HG02973 (cell line): ENCODE measurements around the gene LRRC3.
"Not testable (repeated sequence)": the region's sequence is repeated elsewhere in the genome, so short reads cannot be mapped to it uniquely, and the experiment has no call there.

Experiments
- ATAC-seq: cut with Tn5 transposase; IDR thresholded peaks from one replicate; pipeline ENCODE4 v1.9.1; 2021; ENCODE audit warnings: moderate library complexity; ENCODE audit not compliant: unreplicated experiment

The LRRC3 gene

DNA sequence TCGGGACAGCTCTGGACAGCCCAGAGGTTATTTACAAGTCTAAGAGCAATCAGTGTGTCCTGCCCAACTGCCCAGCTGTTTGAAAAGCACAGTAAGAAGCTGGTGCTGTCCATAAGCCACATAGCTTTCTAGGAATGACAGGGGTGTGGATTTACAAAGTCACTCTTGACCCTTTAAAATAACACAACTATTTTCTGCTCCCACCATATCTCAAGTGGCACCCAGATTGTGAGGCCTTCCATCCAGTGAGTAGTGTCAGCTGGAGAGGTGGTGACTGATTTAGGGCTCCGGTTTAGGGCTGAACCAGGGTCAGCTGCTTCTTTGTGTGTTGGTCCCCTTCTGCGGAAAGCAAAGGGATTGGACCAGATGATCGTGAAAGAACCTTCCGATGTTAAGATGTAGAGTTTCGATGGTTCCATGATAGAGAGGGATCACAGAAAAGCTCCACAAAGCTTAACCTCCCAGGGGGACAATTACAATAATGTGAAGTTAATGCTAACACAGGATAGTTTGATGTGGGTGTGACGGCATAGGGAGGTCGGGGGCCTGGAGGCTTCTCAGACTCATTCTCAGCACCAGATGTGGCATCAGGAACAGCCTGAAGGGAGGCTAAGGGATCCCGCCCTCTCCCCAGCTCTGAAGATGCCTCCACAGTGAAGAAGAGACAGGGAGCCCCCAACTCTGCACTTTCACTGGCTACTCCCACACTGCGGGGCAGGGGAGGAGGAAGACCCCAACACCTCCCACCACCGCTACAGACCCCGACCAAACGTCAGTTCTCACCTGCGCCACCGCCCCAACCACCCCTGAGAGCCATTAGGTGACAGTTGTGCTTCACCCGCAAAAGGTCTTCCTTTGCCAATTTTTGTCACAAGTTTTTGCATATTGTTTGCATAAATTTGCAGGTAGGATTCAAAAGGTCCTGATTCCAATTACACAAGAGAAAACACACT lies 40.6 kb downstream of the LRRC3 start:
- no peak for ATAC-seq

DNA sequence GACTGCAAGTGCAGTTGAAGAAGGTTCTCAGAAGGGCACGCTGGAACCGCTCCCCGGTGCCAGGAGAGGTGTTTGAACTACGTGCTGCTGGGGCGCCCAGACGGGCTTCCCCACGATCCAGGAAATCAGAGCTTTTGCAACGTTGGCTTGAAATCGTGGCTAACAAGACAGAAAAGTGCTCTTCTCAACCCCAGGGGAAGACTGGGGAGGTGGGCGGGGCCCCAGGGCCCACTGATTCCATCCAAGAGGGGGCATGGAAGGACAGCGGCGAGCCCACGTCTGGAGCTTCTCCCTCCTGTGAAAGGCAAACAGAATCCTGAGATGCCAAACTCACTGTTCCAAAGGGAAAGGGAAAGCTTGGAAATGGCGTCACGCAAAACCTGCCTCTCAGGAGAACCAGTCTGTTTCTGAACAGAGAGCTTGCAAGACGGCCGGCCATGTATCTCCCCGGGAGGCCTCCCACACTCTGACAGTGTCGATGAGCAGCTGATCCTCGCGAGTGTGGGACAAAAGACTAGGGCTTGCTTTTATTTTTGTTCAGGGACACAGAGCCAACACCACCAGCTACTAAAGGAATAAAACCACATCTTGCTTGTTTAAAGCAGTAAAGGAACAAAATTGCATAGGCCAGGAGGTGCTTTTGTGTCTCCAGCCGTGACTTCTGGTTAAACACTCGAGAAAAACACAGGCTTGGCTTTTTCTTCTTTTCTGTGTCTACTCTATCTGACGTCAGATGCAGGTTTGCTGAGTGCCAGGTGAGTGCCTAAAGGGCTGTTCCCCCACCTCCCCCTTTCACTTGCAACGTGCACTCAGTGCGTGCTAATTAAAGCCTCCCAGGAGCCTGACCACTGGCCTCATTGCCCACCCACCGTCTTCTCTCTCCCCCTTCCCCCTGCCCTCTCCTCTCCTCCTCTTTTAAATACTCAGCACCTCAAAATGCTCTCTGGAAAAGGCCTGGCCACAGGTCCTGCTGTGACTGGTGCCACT lies 41.5 kb downstream of the LRRC3 start:
- ATAC-seq: no peak

DNA sequence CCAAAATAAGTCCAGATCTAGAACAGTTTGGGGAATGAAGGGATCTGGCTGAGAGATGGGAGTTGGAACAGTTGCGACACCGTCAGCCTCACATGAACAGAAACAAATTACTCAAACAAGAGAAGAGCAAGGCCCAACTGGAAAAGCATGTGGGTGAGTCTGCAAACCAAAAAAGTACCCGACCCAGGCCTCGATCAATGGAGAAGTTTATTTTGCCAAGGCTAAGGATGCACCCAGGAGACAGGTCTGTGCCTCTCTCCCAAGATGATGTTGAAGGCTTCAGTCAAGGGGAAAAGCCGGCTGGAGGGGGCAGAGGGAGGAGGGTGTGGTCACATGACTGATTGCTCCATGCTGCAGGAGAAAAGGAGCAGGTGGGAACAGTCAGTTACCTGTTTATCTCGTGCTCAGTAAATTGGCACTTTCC lies 42.4 kb downstream of the LRRC3 start:
- no peak for ATAC-seq

- ATAC-seq: no peak
Measured at GRCh38 chr21:44498280-44499210, 43.2 kb downstream of the LRRC3 start.

GRCh38 chr21:44499211-44499560 lies 43.9 kb downstream of the LRRC3 start:
- ATAC-seq: no peak

DNA sequence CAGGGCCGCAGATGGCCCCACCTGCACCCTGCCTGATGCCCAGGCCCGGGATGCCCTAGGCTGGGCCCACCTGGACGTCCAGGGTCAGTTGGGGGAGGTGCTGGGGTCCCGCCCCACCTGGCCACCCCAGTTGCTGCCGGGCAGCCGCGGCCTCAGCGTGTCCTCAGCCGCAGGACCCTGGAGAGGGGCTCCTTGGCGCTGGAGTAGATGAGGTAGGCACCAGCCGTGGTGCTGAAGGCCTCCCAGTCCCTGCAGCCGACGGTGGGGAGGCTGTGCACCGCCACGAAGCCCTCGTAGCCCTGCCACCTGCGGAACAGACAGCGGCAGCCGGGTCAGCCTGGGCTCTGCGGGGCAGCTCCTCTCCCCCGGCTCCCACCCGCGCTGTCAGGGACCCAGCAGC lies 44.3 kb downstream of the LRRC3 start:
- ATAC-seq: no peak

DNA sequence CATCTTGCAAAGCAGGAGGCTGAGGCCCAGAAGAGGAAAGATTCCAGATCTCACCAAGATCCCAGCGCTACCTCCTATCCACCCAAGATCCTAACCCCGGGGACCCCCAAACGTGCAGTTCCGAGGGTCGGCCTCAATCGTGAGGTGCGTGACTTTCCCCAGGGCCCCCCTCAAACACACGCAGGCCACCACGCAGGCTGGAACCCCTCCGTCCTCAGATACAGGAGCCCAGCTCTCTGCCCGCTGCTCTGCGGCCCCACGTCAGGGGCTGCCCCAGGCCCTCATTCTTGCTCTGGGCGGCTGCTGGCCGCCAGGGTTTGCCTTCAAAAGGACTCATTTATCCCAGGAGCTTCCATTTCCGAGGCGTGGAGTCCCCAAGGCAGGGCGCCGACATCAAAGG lies 44.8 kb downstream of the LRRC3 start:
- ATAC-seq: no peak

DNA sequence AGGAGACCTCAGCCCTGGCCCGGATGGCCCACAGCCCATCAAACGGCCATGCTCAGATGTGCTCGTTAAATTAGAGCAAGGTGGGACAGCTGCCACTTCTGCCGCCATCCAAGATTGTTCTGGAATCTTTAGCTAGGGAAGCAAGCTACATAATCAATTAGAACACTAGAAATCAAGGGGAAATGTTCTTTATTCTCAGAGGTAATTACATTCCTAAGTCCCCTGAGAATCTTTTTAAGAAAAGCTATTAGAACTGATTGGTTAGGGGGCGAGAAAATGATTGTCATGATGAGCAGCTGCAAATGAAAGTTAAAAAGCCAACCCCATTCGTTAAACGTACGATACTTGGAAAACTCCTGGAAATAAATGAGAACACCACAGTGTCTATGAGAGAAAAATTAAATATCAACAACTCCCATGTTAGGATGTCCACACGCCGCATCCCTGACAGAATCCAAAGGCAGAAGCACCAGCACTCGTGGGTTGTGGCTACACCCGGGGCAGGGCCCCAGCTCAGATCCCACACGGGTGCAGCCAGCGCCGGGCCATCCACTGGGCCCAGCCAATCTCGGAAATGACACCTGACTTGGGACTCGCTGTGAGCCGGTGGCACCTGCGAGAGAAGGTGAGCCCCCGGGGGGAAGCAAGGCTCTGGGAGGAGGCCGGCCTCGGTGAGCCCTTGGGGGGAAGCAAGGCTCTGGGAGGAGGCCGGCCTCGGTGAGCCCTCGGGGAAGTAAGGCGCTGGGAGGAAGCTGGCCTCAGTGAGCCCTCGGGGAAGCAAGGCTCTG lies 47.1 kb downstream of the LRRC3 start:
- no peak for ATAC-seq

DNA sequence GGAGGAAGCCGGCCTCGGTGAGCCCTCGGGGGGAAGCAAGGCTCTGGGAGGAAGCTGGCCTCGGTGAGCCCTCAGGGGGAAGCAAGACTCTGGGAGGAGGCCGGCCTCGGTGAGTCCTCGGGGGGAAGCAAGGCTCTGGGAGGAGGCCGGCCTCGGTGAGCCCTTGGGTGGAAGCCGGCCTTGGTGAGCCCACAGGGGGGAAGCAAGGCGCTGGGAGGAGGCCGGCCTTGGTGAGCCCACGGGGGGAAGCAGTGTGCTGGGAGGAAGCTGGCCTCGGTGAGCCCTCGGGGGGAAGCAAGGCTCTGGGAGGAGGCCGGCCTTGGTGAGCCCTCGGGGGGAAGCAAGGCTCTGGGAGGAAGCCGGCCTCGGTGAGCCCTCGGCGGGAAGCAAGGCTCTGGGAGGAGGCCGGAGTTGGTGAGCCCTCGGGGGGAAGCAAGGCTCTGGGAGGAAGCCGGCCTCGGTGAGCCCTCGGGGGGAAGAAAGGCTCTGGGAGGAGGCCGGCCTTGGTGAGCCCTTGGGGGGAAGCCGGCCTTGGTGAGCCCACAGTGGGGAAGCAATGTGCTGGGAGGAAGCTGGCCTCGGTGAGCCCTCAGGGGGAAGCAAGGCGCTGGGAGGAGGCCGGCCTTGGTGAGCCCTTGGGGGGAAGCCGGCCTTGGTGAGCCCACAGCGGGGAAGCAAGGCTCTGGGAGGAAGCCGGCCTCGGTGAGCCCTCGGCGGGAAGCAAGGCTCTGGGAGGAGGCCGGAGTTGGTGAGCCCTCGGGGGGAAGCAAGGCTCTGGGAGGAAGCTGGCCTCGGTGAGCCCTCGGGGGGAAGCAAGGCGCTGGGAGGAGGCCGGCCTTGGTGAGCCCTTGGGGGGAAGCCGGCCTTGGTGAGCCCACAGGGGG lies 47.9 kb downstream of the LRRC3 start:
- not testable (repeated sequence) for ATAC-seq

DNA sequence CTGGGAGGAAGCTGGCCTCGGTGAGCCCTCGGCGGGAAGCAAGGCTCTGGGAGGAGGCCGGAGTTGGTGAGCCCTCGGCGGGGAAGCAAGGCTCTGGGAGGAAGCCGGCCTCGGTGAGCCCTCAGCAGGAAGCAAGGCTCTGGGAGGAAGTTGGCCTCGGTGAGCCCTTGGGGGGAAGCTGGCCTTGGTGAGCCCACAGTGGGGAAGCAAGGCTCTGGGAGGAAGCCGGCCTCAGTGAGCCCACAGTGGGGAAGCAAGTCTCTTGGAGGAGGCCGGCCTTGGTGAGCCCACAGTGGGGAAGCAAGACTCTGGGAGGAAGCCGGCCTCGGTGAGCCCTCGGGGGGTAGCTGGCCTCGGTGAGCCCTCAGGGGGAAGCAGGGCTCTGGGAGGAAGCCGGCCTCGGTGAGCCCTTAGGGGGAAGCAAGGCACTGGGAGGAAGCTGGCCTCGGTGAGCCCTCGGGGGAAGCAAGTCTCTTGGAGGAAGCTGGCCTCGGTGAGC lies 48.6 kb downstream of the LRRC3 start:
- no peak for ATAC-seq

GRCh38 chr21:44505673-44506278 lies 50.5 kb downstream of the LRRC3 start:
- no peak for ATAC-seq

DNA sequence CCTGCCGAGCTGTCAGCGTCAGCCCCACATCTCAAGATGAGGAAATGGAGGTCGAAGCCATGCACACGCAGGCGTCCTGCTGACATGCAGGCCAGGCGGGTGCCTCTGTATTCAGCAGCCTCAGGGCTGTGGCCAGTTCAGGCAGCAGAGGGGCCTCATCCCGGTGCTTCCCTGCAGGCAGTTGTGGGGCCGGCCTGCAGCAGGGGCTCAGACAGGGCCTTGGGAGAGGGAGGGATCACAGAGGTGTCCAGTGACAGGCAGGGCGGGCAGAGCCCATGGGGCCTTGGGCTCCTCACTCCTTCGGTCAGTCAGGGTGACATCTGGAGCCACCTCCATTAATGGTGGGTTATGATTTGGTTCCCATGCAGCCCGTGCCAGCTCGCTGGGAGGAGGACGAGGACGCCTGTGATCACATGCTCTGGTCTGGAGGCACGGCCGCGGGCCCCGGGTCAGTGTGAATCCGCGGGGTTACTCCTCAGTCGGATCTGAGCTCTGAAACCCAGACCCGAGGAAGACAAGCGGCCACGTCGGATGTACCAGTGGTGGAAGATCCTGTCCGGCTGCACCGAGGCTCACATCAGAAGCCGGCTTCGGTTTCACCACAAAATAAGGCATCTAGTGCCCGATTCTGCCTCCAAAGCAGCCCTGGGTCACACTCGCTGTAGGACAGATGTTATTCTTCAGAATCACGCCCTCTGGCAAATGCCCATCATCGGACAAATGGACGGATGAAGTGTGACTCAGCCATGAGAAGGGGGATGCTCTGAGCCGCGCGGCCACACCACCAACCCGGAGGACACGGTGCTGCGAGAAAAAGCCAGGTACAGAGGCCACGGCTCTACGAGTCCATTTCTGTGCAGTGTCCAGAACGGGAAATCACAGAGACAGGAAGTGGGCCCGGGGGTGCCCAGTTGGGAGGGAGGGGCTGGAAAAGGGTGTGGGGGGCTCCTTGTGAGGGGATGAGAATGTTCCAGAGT lies 51.3 kb downstream of the LRRC3 start:
- ATAC-seq: no peak

GRCh38 chr21:44507673-44508425 lies 52.5 kb downstream of the LRRC3 start:
- no peak for ATAC-seq

GRCh38 chr21:44508426-44508710 lies 53.1 kb downstream of the LRRC3 start:
- no peak for ATAC-seq

DNA sequence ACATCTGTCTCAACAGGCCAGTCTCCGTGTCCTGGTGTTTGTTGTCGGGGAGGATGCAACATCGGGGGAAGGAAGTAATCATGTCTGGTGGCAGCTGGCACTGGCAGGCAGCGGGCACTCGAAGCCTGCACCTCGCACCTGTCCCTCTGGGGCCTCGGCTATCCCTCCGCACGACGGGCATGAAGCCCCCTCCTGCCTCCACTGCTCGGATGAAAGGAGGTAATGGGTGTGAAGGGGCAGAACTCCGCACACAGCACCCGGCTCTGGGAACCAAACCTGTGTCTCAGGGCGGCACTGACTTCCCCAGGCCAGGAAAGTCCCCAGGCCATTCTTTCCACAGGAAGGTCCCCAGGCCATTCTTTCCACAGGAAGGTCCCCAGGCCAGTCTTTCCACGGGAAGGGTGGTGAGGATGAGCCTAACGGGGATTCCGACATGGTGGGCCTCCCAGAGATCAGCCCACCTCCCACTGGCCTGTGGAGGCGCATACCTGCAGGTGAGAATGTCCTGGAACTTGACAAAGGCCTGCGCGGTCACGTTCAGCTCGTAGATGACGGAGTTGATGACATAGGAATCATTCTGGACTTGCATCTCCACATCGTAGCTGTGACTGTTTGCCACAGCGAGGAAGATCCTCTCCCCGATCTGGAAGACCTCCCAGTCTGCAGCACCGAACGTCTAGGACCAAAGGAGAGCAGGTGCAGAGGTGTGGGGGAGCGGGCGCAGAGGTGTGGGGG lies 53.6 kb downstream of the LRRC3 start:
- no peak for ATAC-seq

- no peak for ATAC-seq
Measured at GRCh38 chr21:44509539-44509938, 54.2 kb downstream of the LRRC3 start.
